HepG2 (cell line): Measurements from ENCODE around the gene ABRACL.

Source experiments
- ATAD3A ChIP-seq: sonication (generic); formaldehyde crosslinking; IDR thresholded peaks from 2 replicates; pipeline ENCODE4 v1.4.0; 2020; ENCODE audit warnings: missing genetic modification reagents
- CEBPB ChIP-seq: IDR thresholded peaks from 2 replicates; pipeline ENCODE4 v1.6.1; 2011; ENCODE audit warnings: low read depth, low read length, improper control_type of control experiment, borderline replicate concordance
- CERS6 ChIP-seq: sonication (generic); formaldehyde crosslinking; IDR thresholded peaks from 2 replicates; pipeline ENCODE4 v1.5.0; 2020; ENCODE audit warnings: missing genetic modification reagents
- GABPA ChIP-seq, 2 experiments: IDR thresholded peaks; 2 replicates each; pipeline ENCODE4 v1.6.1; 2011 to 2016; ENCODE audit warnings: low read depth in 2 of 2, low read length in 1 of 2, missing biosample characterization in 1 of 2, missing genetic modification characterization in 1 of 2
- GFI1 ChIP-seq: sonication (generic); formaldehyde crosslinking; IDR thresholded peaks from 2 replicates; pipeline ENCODE4 v1.5.0; 2020; ENCODE audit warnings: missing genetic modification reagents, mild to moderate bottlenecking, borderline replicate concordance
- KAT7 ChIP-seq: IDR thresholded peaks from 2 replicates; pipeline ENCODE4 v1.6.1; 2018; ENCODE audit warnings: borderline replicate concordance, missing compliant biosample characterization
- MAZ ChIP-seq, 2 experiments: sonication (generic) in 1 of 2; formaldehyde crosslinking in 1 of 2; IDR thresholded peaks; 2 replicates each; pipeline versions ENCODE4 v1.5.0 to v1.6.1; 2012 to 2020; ENCODE audit warnings: low read depth in 2 of 2, mild to moderate bottlenecking in 2 of 2, borderline replicate concordance in 1 of 2, improper control_type of control experiment in 1 of 2, low read length in 1 of 2, missing genetic modification reagents in 1 of 2, moderate library complexity in 1 of 2
- PBX3 ChIP-seq: sonication (generic); formaldehyde crosslinking; IDR thresholded peaks from 2 replicates; pipeline ENCODE4 v1.8.1; 2023; ENCODE audit warnings: missing genetic modification reagents, inconsistent platforms, borderline replicate concordance
- POLR2A ChIP-seq, 2 experiments: IDR thresholded peaks; 2 replicates each; pipeline ENCODE4 v1.6.1; 2011; ENCODE audit warnings: low read depth in 2 of 2, low read length in 2 of 2, mild to moderate bottlenecking in 1 of 2, moderate library complexity in 1 of 2; ENCODE audit not compliant: insufficient read depth in 1 of 2
- POLR2AphosphoS2 ChIP-seq: IDR thresholded peaks from 2 replicates; pipeline ENCODE4 v1.6.1; 2011; ENCODE audit warnings: low read depth, low read length, improper control_type of control experiment
- ZBTB44 ChIP-seq: sonication (generic); formaldehyde crosslinking; IDR thresholded peaks from 2 replicates; pipeline ENCODE4 v1.4.0; 2020; ENCODE audit warnings: missing genetic modification reagents
- ZFYVE20 ChIP-seq: sonication (generic); formaldehyde crosslinking; IDR thresholded peaks from 2 replicates; pipeline ENCODE4 v1.8.0; 2023; ENCODE audit warnings: low read depth, mild to moderate bottlenecking, moderate library complexity, missing genetic modification reagents, borderline replicate concordance

DNA sequence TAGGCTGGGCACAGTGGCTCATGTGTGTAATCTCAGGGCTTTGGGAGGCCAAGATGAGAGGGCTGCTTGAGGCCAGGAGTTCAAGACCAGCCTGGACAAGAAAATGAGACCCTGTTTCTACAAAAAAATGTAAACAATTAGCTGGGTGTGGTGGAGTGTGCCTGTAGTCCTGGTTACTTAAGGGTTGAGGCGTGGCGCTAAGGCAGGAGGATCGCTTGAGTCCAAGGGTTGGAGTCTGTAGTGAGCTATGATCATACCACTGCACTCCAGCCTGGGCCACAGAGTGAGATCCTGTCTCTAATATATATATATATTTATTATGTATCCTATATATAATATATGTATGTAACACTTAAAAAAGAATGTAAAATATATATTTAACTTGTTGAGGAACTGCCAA, 7.9 kb upstream of the ABRACL start:
- no peak for TF ChIP-seq ZFYVE20 (CRISPR knock-in tag)
- no peak for TF ChIP-seq POLR2AphosphoS2
- TF ChIP-seq MAZ (IDR thresholded peaks at IDR 0.05; ENCODE audit: borderline replicate concordance, low read depth, low read length) = no peak
- no peak for TF ChIP-seq MAZ (CRISPR knock-in tag; IDR thresholded peaks at IDR 0.05; ENCODE audit: low read depth)
- no peak for TF ChIP-seq GFI1 (CRISPR knock-in tag)
- no peak for TF ChIP-seq KAT7 (CRISPR knock-in tag)
- TF ChIP-seq ATAD3A (CRISPR knock-in tag) = no peak
- TF ChIP-seq POLR2A (IDR thresholded peaks at IDR 0.05; ENCODE audit: insufficient read depth in 1 of 2, low read depth in 2 of 2, low read length in 2 of 2) = no peak
- TF ChIP-seq PBX3 (CRISPR knock-in tag) = no peak
- TF ChIP-seq CERS6 (CRISPR knock-in tag) = no peak
- TF ChIP-seq CEBPB = no peak
- TF ChIP-seq ZBTB44 (CRISPR knock-in tag) = no peak
- TF ChIP-seq GABPA (IDR thresholded peaks at IDR 0.05; ENCODE audit: low read depth, low read length) = no peak
- TF ChIP-seq GABPA (CRISPR knock-in tag; IDR thresholded peaks at IDR 0.05; ENCODE audit: low read depth) = no peak
